Subcutaneous adipose tissue (tissue), 4 donors: Measurements from ENCODE around the gene RAPGEF5. TPM values are rescaled to one million over a fixed set of nuclear protein-coding genes. Genes with fewer than 3 reads are reported as not detected.

Source experiments
- CTCF ChIP-seq: fragments of 450-650 bp; IDR thresholded peaks from one replicate; pipeline ENCODE4 v1.5.1; 2016; ENCODE audit warnings: low read depth, mild to moderate bottlenecking, control low read depth, antibody characterized with exemption, moderate library complexity
- total RNA-seq, 4 donors: library from RNA; depleted of rRNA; stranded (reverse); fragments of >200 nt; gene quantifications; one replicate each; pipeline ENCODE4 v1.1.0, GENCODE V29; 2016

The RAPGEF5 gene
- total RNA-seq, 4 donors from 2014 or later, result 19.7 to 96.2 (median 63.1) TPM

DNA sequence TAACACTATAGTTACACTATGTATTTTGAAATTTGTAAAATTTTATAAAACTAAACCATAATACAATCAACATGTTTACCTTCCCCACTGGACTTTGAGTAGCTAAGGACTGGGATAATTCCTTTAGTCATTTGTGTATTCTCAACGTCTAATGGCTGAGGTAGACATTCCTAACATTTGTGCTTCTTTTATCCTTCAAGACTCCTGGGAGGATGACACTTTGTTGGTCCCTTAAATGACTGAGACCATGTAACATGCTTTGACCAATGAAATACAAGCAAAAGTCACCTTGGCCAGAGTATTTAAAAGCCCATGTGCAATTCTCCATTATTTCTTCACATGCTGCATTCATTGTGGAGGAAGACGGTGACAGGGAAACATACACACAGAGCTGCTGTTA is 18.5 kb downstream of the RAPGEF5 start:
- no peak for TF ChIP-seq CTCF

- TF ChIP-seq CTCF, result no peak
These were observed 23.2 kb downstream of the RAPGEF5 start for GRCh38 chr7:22333680-22334141.

DNA sequence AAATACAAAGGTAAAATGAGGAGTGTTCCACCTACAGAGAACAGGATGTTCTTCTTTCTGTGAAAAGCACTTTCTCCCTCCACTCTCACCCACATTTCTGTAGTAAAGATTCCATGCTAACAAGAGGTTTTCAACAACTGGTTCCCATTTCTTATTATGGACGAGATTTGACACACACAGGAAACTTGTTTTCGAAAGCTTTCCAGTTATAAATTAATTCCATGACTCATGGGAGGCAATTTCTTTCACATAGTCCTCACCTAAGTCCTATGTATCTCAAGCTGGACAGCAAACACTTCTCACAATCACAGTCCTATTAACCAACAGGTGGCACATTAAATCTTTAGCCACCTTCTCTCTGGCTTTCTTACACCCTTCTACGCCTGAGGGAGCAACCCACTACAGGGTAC is 24.5 kb downstream of the RAPGEF5 start:
- no peak for TF ChIP-seq CTCF

- TF ChIP-seq CTCF, result no peak
These were observed 25.2 kb downstream of the RAPGEF5 start for GRCh38 chr7:22331704-22332103.

GRCh38 chr7:22330903-22331302 is 26.1 kb downstream of the RAPGEF5 start:
- no peak for TF ChIP-seq CTCF

DNA sequence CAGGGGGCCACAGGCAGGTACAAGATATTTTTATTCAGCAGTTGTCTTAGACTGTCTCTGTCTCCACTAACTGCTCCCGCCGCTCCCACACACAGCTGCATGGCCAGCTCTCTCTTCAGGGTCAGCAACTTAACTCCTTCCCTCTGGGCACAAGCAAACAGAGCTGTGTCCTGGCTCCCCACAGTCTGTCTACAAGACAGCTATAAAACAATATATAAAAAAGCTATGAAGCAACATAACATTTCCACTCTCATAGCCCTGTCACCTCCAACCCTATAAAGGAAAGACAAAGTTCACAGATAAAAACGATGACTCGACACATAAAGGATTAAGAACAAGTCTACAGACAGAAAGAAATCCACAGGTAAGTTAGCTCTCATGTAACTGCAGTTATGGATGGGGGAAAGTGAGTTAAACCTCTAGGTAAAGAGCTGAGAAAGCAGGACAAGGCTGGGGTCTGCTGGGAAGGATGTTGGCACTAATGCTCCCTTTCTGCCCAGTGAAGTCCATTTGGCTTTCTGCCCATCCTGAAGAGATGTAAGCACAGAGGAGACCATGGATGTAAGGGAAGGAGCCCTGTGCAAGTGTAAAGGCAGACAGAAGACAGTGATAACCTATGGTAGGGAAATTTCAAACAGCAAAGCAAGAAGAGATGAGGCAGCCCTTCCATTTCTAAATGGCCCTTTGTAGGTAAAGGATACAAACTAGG is 27.0 kb downstream of the RAPGEF5 start:
- no peak for TF ChIP-seq CTCF

- no peak for TF ChIP-seq CTCF
These were observed 30.8 kb downstream of the RAPGEF5 start for GRCh38 chr7:22326181-22326580.
